Erythroblast (primary cell): ENCODE measurements around the gene TRA2A.

Experiments used
- GATA1 ChIP-seq: IDR thresholded peaks from 2 replicates; pipeline ENCODE4 v1.6.1; 2011; ENCODE audit warnings: low read depth, mild to moderate bottlenecking, control low read depth, low read length, moderate library complexity
- POLR2A ChIP-seq: IDR thresholded peaks from 2 replicates; pipeline ENCODE4 v1.6.1; 2011; ENCODE audit warnings: mild to moderate bottlenecking, low read length

DNA sequence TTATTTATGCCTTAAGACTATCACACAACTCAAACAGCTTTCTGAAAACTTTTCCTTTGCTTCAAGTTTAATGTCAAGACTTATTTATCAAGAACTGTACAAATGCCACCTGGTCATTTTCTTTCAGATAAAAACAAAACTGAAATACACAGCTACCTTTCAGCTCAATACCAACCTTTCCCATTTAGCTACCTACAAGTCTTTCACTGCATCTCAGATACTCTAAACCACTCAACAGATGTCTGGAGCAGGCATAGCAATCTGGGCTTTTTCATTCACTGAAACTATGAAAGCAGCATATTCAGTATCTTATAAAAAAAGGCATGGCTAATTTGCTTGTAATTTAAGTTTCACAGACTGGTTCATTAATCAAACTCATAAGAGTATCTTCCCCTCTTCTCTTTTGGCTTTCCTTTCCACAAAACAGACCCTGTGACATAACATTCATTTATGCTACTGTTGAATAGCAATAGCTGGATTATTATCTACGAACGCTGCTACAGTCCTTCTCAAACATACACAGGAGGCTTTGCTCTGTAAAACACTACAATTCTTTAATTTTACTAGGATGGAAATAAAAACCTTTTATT lies 8.2 kb downstream of the TRA2A start:
- TF ChIP-seq GATA1, result no peak
- TF ChIP-seq POLR2A, result no peak
